ENCODE data around the gene GBE1.

GRCh38 chr3:81502236-81502635 is 259.2 kb downstream of the GBE1 start:
- TF ChIP-seq GATA2 (IDR thresholded peaks at IDR 0.05; ENCODE audit: low read depth, low read length) (no peak), GATA3 (IDR thresholded peaks at IDR 0.05; ENCODE audit: low read depth, low read length) (no peak)

Measured in SH-SY5Y (cell line).